Caco-2 (cell line): ENCODE measurements around the gene HABP4. TPM values are rescaled to one million over a fixed set of nuclear protein-coding genes. Genes with fewer than 3 reads are reported as not detected.

Experiments
- BruUV-seq: library from RNA; stranded (reverse); fragments of 400-500 nt; replicated peaks from 2 replicates; lab custom pipeline; 2021; lab: Mats Ljungman, UMichigan
- CTCF ChIA-PET: fragments of 300-600 bp; sonication (Branson Sonifier 250); formaldehyde crosslinking; loops from one replicate; lab custom pipeline; 2022; ENCODE audit warnings: antibody characterized with exemption; lab: Charles Lee
- POLR2A ChIA-PET: fragments of 300-600 bp; sonication (Branson Sonifier 250); formaldehyde crosslinking; loops from one replicate; lab custom pipeline; 2022; ENCODE audit warnings: antibody characterized with exemption; lab: Charles Lee
- DNase-seq, 2 experiments: peaks; one replicate each; pipeline versions ENCODE4 v3.0.0 to v3.0.0-alpha.2; 2020 to 2022
- H3K27me3 ChIP-seq: replicated peaks from 2 replicates; pipeline ENCODE4 v1.6.0; 2011; ENCODE audit warnings: low read length; ENCODE audit not compliant: control insufficient read depth, insufficient read depth
- H3K36me3 ChIP-seq: 2 replicates; pipeline ENCODE4 v1.5.1; 2011; ENCODE audit warnings: low read length; ENCODE audit not compliant: control insufficient read depth, insufficient read depth
- H3K4me1 ChIP-seq: fragments of 250-450 bp; sonication (Bioruptor Pico); 2 replicates; pipeline ENCODE4 v1.5.1; 2020; ENCODE audit warnings: mild to moderate bottlenecking
- H3K4me3 ChIP-seq: 2 replicates; pipeline ENCODE4 v1.5.1; 2011; ENCODE audit warnings: low read depth, mild to moderate bottlenecking, control low read depth, low read length
- H3K9me3 ChIP-seq: fragments of 250-450 bp; sonication (Bioruptor Pico); 2 replicates; pipeline ENCODE4 v1.5.1; 2020; ENCODE audit warnings: mild to moderate bottlenecking, moderate library complexity
- H3K27ac Mint-ChIP-seq: one replicate; pipeline ENCODE4 v1.8.0; 2022; ENCODE audit warnings: mixed read lengths; ENCODE audit not compliant: unreplicated experiment
- H3K27me3 Mint-ChIP-seq: one replicate; pipeline ENCODE4 v1.8.0; 2022; ENCODE audit warnings: mixed read lengths; ENCODE audit not compliant: insufficient read depth, unreplicated experiment
- H3K36me3 Mint-ChIP-seq: one replicate; pipeline ENCODE4 v1.8.0; 2022; ENCODE audit warnings: mild to moderate bottlenecking, mixed read lengths; ENCODE audit not compliant: insufficient read depth, unreplicated experiment
- H3K4me1 Mint-ChIP-seq: one replicate; pipeline ENCODE4 v1.8.0; 2022; ENCODE audit warnings: low read depth, mixed read lengths; ENCODE audit not compliant: unreplicated experiment
- H3K4me3 Mint-ChIP-seq: one replicate; pipeline ENCODE4 v1.8.0; 2022; ENCODE audit warnings: mild to moderate bottlenecking, moderate library complexity, mixed read lengths; ENCODE audit not compliant: unreplicated experiment
- H3K9me3 Mint-ChIP-seq: one replicate; pipeline ENCODE4 v1.8.0; 2022; ENCODE audit warnings: mixed read lengths; ENCODE audit not compliant: unreplicated experiment
- intact Hi-C: fragments of 100-400 bp; cut with micrococcal nuclease; formaldehyde crosslinking; loops from one replicate; pipeline ENCODE4 v1.10.0; 2022; ENCODE audit not compliant: unreplicated experiment
- total RNA-seq: library from RNA; stranded (reverse); gene quantifications from 2 replicates; pipeline ENCODE4 v1.2.3, GENCODE V29; 2022
- TF ChIP-seq, protein P1 (sequence below), 2 experiments: fragments of 200-600 bp in 1 of 2; IDR thresholded peaks; 1 replicate in 1 of 2; 2 replicates in 1 of 2; pipeline versions ENCODE4 v1.5.1 to v1.8.0; 2011 to 2022; ENCODE audit warnings: antibody characterized with exemption in 1 of 2, control low read depth in 1 of 2, inconsistent platforms in 1 of 2, low read depth in 1 of 2, low read length in 1 of 2, mild to moderate bottlenecking in 1 of 2, moderate library complexity in 1 of 2; ENCODE audit not compliant: insufficient read depth in 1 of 2, severe bottlenecking in 1 of 2, unreplicated experiment in 1 of 2

HABP4 gene
- total RNA-seq, 1 experiment from 2014 or later: 26.7 TPM

DNA sequence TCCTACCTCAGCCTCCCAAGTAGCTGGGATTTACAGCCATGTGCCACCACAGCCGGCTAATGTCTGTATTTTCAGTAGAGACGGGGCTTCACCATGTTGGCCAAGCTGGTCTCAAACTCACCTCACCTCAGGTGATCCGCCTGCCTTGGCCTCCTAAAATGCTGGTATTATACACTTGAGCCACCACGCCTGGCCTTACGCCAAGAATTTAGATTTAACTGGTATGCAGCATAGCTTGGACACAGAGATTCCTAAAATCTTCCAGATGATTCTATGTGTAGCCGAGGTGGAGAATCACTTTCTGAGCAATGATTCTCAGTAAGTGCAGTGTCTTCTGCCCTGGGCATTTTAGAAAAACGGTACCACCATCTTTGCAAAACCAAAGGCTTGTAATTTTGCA is 74.1 kb downstream of the HABP4 start:
- no peaks in the 10 kb centered on the region for H3K27me3 Mint-ChIP-seq
- POLR2A ChIA-PET: no interaction called here

DNA sequence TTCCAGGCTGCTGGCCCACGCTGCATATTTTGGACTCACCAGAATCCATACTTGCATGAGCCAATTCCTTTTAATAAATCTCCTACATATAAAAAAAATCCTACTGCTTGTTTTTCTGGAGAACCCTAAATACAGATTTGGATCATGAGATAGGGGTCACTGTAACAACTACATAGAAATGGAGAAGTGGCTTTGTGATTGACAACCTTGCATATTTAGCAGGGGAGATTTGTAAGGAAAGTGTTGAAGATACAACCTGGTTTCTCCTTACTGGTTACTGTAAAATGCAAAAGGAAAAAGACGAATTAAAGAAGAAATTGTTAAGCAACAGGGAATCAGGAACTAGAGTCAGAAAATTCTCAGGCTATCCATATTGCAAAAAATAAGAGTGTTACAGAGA is 74.8 kb downstream of the HABP4 start:
- peaks cover 87% of the 10 kb centered on the region for H3K36me3 Mint-ChIP-seq
- no peaks in the 10 kb centered on the region for H3K9me3 ChIP-seq
- no peaks in the 10 kb centered on the region for H3K27me3 Mint-ChIP-seq
- TF ChIP-seq, protein P1, sequence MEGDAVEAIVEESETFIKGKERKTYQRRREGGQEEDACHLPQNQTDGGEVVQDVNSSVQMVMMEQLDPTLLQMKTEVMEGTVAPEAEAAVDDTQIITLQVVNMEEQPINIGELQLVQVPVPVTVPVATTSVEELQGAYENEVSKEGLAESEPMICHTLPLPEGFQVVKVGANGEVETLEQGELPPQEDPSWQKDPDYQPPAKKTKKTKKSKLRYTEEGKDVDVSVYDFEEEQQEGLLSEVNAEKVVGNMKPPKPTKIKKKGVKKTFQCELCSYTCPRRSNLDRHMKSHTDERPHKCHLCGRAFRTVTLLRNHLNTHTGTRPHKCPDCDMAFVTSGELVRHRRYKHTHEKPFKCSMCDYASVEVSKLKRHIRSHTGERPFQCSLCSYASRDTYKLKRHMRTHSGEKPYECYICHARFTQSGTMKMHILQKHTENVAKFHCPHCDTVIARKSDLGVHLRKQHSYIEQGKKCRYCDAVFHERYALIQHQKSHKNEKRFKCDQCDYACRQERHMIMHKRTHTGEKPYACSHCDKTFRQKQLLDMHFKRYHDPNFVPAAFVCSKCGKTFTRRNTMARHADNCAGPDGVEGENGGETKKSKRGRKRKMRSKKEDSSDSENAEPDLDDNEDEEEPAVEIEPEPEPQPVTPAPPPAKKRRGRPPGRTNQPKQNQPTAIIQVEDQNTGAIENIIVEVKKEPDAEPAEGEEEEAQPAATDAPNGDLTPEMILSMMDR (IDR thresholded peaks at IDR 0.05; ENCODE audit: insufficient read depth in 1 of 2, low read depth in 1 of 2, low read length in 1 of 2, severe bottlenecking in 1 of 2, unreplicated experiment in 1 of 2): no peak
- POLR2A ChIA-PET: no interaction called here
- CTCF ChIA-PET: no interaction called here
- H3K9me3 Mint-ChIP-seq: no peaks in the 10 kb centered on the region
- H3K4me3 Mint-ChIP-seq: no peak overlapping the region
- DNase-seq: no peak
- no peak overlapping the region for H3K4me3 ChIP-seq
- H3K4me1 Mint-ChIP-seq: no peaks in the 10 kb centered on the region
- peaks cover 2% of the 10 kb centered on the region; the same call in 1 of the 2 replicates for H3K36me3 ChIP-seq
- H3K27ac Mint-ChIP-seq: no peak overlapping the region
- intact Hi-C loops: no loop called here
- H3K27me3 ChIP-seq: no peaks in the 10 kb centered on the region
- no TSS peak for BruUV-seq
- no peaks in the 10 kb centered on the region for H3K4me1 ChIP-seq

More for the DNA sequence above, 74.1 kb downstream of the HABP4 start:
- H3K4me1 Mint-ChIP-seq: no peaks in the 10 kb centered on the region
- intact Hi-C loops: no loop called here
- H3K4me3 ChIP-seq: no peak overlapping the region
- TF ChIP-seq, protein P1 (IDR thresholded peaks at IDR 0.05; ENCODE audit: insufficient read depth in 1 of 2, low read depth in 1 of 2, low read length in 1 of 2, severe bottlenecking in 1 of 2, unreplicated experiment in 1 of 2): no peak
- no peaks in the 10 kb centered on the region for H3K27me3 ChIP-seq
- H3K4me1 ChIP-seq: no peaks in the 10 kb centered on the region
- H3K9me3 ChIP-seq: no peaks in the 10 kb centered on the region
- peaks cover 87% of the 10 kb centered on the region for H3K36me3 Mint-ChIP-seq
- CTCF ChIA-PET: no interaction called here
- H3K4me3 Mint-ChIP-seq: no peak overlapping the region
- DNase-seq: no peak
- no peaks in the 10 kb centered on the region for H3K9me3 Mint-ChIP-seq
- peaks cover 2% of the 10 kb centered on the region for H3K36me3 ChIP-seq
- no peak overlapping the region for H3K27ac Mint-ChIP-seq
- BruUV-seq: no TSS peak

DNA sequence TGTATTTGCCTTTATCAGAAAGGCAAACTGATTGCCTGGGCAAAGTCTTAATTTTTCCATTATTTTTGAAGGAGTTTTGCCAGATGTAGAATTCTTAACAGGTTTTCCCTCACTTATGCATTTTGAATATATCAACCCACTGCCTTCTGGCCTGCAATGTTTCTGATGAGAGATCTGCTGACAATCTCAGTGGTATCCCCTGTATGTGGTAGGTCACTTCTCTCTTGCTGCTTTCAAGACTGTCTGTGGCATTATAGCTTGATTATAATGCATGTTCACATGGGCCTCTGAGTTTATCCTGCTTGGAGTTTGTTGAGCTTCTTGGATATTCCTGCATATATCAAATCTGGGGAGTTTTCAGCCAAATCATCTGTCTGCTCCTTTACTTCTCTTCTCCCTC is 82.2 kb downstream of the HABP4 start:
- Histone ChIP-seq H3K4me3 (no peak overlapping the region), H3K27me3 (no peaks in the 10 kb centered on the region), H3K4me1 (no peaks in the 10 kb centered on the region), H3K36me3 (no peaks in the 10 kb centered on the region; the same call in 1 of the 2 replicates), H3K9me3 (no peaks in the 10 kb centered on the region)
- BruUV-seq: no TSS peak
- Mint-ChIP-seq H3K9me3 (no peaks in the 10 kb centered on the region), H3K36me3 (peaks cover 80% of the 10 kb centered on the region), H3K27me3 (no peaks in the 10 kb centered on the region), H3K4me1 (no peaks in the 10 kb centered on the region), H3K27ac (no peak overlapping the region), H3K4me3 (no peak overlapping the region)
- DNase-seq: no peak
- TF ChIP-seq, protein P1 (IDR thresholded peaks at IDR 0.05; ENCODE audit: insufficient read depth in 1 of 2, low read depth in 1 of 2, low read length in 1 of 2, severe bottlenecking in 1 of 2, unreplicated experiment in 1 of 2): no peak
- POLR2A ChIA-PET: no interaction called here
- CTCF ChIA-PET: no interaction called here
- intact Hi-C loops: no loop called here
